Ectodermal cell (in vitro differentiated cells): ENCODE measurements around the gene TIAM2. TPM values are rescaled to one million over a fixed set of nuclear protein-coding genes. Genes with fewer than 3 reads are reported as not detected.
A peak's percentile ranks its signal among the peaks of the same experiment; 100 is the strongest.

Source experiments
- H3K27ac ChIP-seq: 2 replicates; pipeline ENCODE4 v1.7.0; 2013; ENCODE audit warnings: mild to moderate bottlenecking, low read depth, low read length; ENCODE audit not compliant: insufficient read depth, poor library complexity, severe bottlenecking
- H3K27me3 ChIP-seq: 2 replicates; pipeline ENCODE4 v1.7.0; 2013; ENCODE audit warnings: mild to moderate bottlenecking, low read length; ENCODE audit not compliant: insufficient read depth, control insufficient read depth, poor library complexity, severe bottlenecking
- H3K36me3 ChIP-seq: one replicate; pipeline ENCODE4 v1.7.0; 2013; ENCODE audit warnings: low read length; ENCODE audit not compliant: control insufficient read depth, insufficient read depth
- H3K4me1 ChIP-seq: one replicate; pipeline ENCODE4 v1.7.0; 2013; ENCODE audit warnings: low read length; ENCODE audit not compliant: control insufficient read depth, insufficient read depth
- H3K4me3 ChIP-seq: 2 replicates; pipeline ENCODE4 v1.7.0; 2013; ENCODE audit warnings: low read depth, low read length, control low read depth; ENCODE audit not compliant: insufficient read depth
- H3K9me3 ChIP-seq: 2 replicates; pipeline ENCODE4 v1.7.0; 2013; ENCODE audit warnings: mild to moderate bottlenecking, low read length, moderate library complexity; ENCODE audit not compliant: control insufficient read depth
- WGBS, 2 experiments: methylation state at CpG; one replicate each; pipeline ENCODE4 v1.1.7; 2013; ENCODE audit warnings: missing lambda C conversion rate in 2 of 2; 5-methylcytosine and 5-hydroxymethylcytosine counted together
- polyA plus RNA-seq, 4 experiments: library from polyadenylated mRNA; stranded (reverse); fragments of 50-300 nt; gene quantifications; one replicate each; pipeline ENCODE4 v1.2.3, GENCODE V29; 2013

Gene TIAM2
- 43.0 TPM for polyA plus RNA-seq (2013, experiment 1 of 4)
- 47.5 TPM for polyA plus RNA-seq (2013, experiment 2 of 4)
- polyA plus RNA-seq (2013, experiment 3 of 4): 27.1 TPM
- 33.2 TPM for polyA plus RNA-seq (2013, experiment 4 of 4)

DNA sequence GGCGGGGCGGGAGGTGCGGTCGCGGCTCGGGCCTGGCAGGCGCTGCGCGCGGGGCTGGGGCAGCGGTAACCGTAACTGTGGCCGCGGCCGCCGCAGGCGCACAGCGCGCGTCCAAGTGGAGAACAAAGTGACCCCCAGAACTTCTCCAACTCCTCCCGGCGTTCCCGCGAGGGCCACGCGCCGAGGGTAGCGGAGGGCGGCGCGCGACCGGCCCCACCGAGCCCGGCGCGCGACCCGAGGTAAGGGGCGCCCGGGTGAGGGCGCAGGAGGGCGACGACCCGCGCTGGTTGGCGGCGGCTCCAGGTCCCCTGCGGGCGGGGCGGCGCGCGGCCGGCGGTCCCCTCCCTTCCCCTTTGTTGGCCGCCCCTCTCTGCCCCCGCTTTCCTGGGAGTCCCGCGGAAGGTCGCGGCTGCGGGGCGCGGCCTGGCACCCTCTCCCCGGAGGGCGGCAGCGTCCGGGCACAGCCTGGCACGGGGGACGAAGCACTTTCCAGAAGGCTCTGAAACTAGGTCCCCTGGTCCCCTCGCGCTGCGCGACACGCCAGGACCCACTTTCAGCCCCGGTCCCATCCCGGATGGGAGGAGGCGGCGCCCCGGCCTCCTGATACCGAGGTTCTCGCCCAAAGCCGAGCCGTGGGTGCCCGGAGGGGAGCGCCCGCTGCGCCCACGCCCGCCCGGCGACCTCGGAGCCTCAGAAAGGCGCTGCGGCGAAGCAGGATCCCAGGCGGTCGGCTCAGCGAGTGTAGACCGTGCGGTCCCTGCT, at the start of gene TIAM2:
Gene TIAM2 (plus strand): TSS at position 62 of the 762 bp plus-strand sequence. CDS start 133,909 bp downstream, outside the sequence.
- WGBS, 2 experiments: 0% methylated on average over 102 of the region's 102 CpGs
- H3K27ac ChIP-seq: peak within 1 kb of the TSS; percentile 44

DNA sequence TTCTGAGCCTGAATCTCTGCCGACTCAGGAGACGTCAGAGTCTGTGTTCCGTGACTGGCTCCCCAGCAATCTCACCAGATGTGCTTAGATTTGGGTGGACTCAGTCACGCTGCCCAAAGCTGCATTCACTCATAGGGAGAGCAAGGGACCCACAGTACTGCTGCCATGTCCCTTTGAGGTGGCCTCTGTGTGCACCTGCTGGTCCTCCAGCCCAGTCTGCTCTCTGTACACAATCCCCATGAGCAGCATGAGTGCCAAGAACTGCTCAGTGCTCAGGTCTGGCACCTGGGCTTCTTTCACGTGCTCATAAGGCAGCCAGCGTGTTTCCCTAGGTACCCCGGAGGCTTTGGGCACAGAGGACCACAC, 44.2 kb upstream of the TIAM2 start:
- WGBS, 2 experiments: 95% methylated on average over 7 of the region's 7 CpGs
- Histone ChIP-seq H3K27ac (no peak overlapping the region), H3K4me3 (no peak overlapping the region), H3K27me3 (no peaks in the 10 kb centered on the region), H3K36me3 (no peaks in the 10 kb centered on the region), H3K9me3 (no peaks in the 10 kb centered on the region), H3K4me1 (no peaks in the 10 kb centered on the region)

More for the DNA sequence above, at the start of gene TIAM2:
- Histone ChIP-seq H3K4me1 (peaks cover 12% of the 10 kb centered on the region), H3K9me3 (no peaks in the 10 kb centered on the region), H3K27me3 (no peaks in the 10 kb centered on the region), H3K4me3 (peak within 1 kb of the TSS; percentile 94), H3K36me3 (no peaks in the 10 kb centered on the region)

DNA sequence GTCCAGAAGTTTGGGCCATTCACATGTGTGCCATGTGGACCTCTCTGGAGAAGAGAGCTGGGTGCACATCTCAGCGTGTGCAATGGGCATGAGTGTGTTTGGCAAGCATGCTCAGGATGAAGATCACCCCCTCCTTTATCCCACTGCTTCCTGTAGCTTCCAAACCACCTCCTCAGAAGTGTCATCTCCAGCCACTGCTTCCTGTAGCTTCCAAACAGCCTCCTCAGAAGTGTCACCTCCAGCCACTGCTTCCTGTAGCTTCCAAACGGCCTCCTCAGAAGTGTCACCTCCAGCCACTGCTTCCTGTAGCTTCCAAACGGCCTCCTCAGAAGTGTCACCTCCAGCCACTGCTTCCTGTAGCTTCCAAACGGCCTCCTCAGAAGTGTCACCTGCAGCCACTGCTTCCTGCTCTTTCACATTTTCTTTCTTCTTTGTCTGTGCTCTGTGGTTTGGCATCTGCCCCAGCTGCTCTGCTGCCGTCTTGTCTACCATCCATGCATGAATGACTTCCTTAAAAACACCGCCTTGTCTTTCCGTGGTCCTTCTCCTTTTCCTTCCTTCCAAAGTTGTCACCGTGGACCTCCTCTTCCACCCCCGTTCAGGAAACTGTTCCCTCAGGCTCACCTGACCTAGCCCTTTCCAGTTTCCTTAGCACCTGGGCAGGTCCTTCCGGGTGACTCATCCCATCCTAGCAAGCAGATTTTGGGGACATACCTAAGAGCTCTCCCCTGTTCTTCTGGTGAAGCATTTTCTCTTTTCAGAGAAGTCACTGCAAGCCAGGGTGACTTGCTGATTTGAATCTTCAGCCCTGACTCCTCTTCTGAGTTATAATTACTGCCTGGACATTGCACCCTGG, 43.5 kb upstream of the TIAM2 start:
- 82 to 85% methylated on average over 10 of the region's 10 CpGs for WGBS, 2 experiments
- Histone ChIP-seq H3K27ac (no peak overlapping the region), H3K4me1 (no peaks in the 10 kb centered on the region), H3K27me3 (no peaks in the 10 kb centered on the region), H3K4me3 (no peak overlapping the region), H3K9me3 (no peaks in the 10 kb centered on the region), H3K36me3 (no peaks in the 10 kb centered on the region)

DNA sequence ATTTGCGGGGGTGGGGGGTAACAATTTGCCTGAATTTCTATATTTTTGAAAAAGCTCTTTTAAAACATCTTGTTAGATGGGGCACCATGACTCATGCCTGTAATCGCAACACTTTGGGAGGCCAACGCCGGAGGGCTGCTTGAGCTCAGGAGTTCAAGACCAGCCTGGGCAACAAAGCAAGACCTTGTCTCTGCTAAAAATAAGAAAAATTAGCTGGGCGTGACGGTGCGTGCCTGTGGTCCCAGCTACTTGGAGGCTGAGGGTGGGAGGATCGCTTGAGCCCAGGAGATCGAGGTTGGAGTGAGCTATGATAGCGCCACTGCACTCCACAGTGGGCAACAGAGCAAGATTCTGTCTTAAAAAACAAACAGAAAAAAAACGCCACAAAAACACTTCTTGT, 41.5 kb upstream of the TIAM2 start:
- Histone ChIP-seq H3K9me3 (no peaks in the 10 kb centered on the region), H3K27ac (no peak overlapping the region), H3K36me3 (no peaks in the 10 kb centered on the region), H3K4me1 (no peaks in the 10 kb centered on the region), H3K4me3 (no peak overlapping the region), H3K27me3 (no peaks in the 10 kb centered on the region)
- 93 to 95% methylated on average over 11 of the region's 11 CpGs for WGBS, 2 experiments

DNA sequence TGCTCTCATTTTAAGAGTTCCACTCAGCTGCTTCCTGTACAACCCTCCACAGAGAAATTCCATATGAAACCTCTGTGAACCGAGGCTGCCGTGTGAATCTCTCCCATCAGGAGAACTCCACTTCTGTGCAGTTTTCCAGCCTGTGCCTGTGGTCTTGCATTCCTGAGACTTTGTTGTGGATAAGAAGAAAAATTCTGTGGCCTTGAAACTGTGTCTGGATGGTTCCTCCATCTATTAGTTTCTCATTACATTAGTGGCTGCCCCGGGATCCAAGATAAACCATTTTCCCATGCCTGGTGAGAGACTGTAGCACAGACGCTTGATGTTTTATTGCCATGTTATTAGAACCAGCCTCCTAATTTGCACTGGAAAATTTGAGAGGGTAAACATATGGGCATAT, 40.8 kb upstream of the TIAM2 start:
- Histone ChIP-seq H3K9me3 (no peaks in the 10 kb centered on the region), H3K27ac (no peak overlapping the region), H3K4me1 (no peaks in the 10 kb centered on the region), H3K36me3 (no peaks in the 10 kb centered on the region), H3K4me3 (no peak overlapping the region), H3K27me3 (no peaks in the 10 kb centered on the region)
- WGBS, 2 experiments: 95 to 97% methylated on average over 4 of the region's 4 CpGs

DNA sequence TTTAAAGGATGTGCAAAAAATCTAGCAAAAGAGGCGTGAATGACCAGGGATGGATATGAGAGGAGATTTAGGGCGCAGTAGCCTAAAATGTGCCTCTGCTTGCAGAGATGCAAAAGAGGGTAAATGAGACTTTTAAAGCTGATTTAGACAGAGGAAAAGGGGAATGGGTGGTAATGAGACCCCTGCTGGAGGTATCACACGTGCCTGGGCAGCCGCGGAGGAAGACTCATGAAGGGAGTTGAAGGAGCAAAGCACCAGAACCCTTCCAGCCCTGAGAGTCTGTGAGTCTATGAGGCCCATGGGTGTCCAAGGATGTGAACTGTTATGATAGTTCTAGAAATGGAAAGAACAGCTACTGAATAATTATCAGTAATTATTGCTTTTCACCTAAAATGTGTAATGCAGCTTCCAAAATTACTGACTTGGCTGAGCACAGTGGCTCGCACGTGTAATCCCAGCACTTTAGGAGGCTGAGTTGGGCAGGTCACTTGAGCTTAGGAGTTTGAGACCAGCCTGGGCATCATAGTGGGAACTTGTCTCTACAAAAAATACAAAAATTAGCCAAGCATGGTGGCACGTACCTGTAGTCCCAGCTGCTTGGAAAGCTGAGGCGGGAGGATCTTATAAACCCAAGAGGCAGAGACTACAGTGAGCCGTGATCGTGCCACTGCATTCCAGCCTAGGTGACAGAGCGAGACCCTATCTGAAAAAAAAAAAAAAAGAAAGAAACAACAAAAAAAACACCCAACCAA, 38.2 kb upstream of the TIAM2 start:
- no peak overlapping the region for H3K4me3 ChIP-seq
- no peaks in the 10 kb centered on the region for H3K36me3 ChIP-seq
- WGBS, 2 experiments: 77 to 79% methylated on average over 11 of the region's 12 CpGs
- no peaks in the 10 kb centered on the region for H3K27me3 ChIP-seq
- H3K27ac ChIP-seq: no peak overlapping the region
- H3K4me1 ChIP-seq: no peaks in the 10 kb centered on the region
- H3K9me3 ChIP-seq: no peaks in the 10 kb centered on the region

DNA sequence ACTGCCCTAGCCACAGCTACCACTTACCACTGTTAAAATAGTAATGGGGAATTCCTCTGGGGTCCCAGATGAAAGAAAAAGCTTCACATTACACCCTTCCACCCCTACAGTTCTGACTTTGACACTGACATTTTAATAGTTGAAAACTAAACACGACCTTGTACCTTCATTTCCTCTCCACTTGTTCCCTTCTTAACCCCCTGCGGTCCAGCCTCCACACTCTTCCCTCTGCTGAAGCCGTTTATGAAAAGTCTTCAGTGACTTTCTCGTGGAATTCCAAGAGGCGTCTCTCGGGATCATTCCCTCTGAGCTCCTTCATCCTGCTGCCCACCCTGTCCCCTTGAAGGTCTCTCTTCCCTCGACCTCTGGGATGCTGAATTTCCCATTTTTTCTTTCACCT, 36.6 kb upstream of the TIAM2 start:
- Histone ChIP-seq H3K4me3 (no peak overlapping the region), H3K4me1 (no peaks in the 10 kb centered on the region), H3K27me3 (no peaks in the 10 kb centered on the region), H3K27ac (no peak overlapping the region), H3K9me3 (no peaks in the 10 kb centered on the region), H3K36me3 (no peaks in the 10 kb centered on the region)
- WGBS, 2 experiments: 85% methylated on average over 7 of the region's 7 CpGs

DNA sequence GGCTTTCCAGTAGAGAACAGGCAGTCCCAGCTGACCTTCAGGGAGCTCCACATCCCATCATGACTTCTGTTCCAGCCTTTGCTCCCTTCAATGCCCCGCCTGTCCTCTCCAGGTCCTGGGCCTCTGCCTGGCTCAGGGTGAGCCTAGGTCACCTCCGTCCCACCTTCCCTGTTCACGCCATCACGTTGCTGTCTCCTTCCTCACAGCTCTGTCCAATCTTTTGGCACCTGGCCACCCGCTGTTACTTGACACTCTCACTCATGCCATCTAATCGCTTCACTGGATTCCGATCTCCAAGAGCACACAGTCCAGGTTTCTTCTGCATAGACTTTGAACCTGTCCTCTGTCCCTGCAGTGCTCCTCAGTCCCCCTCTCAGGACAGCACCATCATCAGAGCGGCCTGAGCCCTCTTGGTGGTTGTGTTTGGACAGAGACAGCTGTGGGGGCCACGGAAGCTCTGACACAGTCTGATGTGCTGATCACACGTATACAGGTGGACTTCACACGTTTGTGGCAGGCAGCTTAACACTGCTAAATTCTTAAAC, 34.7 kb upstream of the TIAM2 start:
- 95% methylated on average over 11 of the region's 11 CpGs for WGBS, 2 experiments
- no peaks in the 10 kb centered on the region for H3K4me1 ChIP-seq
- no peaks in the 10 kb centered on the region for H3K9me3 ChIP-seq
- H3K36me3 ChIP-seq: no peaks in the 10 kb centered on the region
- no peaks in the 10 kb centered on the region for H3K27me3 ChIP-seq
- H3K4me3 ChIP-seq: no peak overlapping the region
- H3K27ac ChIP-seq: no peak overlapping the region

DNA sequence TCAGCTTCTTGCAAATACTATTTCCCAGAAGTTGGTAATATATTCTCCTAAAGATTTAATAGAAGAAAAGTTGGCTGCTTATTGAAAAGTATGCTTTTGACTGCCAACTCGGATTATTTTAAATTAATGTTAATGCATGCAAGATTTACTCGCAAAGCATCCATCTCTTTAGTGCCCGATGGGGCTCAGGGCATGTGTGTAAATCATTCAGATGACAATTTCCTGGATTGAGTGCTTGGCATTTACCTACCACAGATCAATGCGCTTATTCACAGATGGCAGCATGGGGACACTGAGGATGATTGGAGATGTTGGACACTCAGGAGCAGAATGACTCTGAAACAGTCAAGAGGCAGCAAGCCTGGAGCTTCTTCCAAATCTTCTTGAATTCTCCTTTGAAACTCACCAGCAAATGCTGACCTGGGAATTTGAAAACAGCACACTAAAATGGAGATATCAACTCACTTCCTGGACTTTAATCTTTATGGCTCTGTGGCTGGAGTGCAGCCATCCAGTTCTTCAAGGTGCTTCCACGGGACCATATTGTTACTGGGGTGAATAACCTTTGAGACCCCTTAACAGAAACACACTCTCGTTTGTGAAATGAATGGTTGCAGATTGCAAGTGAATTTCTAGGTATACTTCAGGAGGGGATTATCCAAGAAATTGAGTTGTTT, 34.1 kb upstream of the TIAM2 start:
- Histone ChIP-seq H3K9me3 (no peaks in the 10 kb centered on the region), H3K27me3 (no peaks in the 10 kb centered on the region), H3K4me1 (no peaks in the 10 kb centered on the region), H3K27ac (no peak overlapping the region), H3K36me3 (no peaks in the 10 kb centered on the region), H3K4me3 (no peak overlapping the region)
- WGBS, 2 experiments: 91 to 98% methylated on average over 6 of the region's 6 CpGs
